GM12872 (cell line): Measurements from ENCODE around the gene CSRNP2.

ENCODE experiments used
- CTCF ChIP-seq: IDR thresholded peaks from 3 replicates; pipeline ENCODE4 v1.5.1; 2011; ENCODE audit warnings: low read depth, mild to moderate bottlenecking, low read length, moderate library complexity; ENCODE audit not compliant: insufficient read depth

CSRNP2 gene

GRCh38 chr12:51017452-51017851 is 65.9 kb downstream of the CSRNP2 start:
- TF ChIP-seq CTCF = no peak

- TF ChIP-seq CTCF = no peak
Observed at GRCh38 chr12:51013441-51013840, 70.0 kb downstream of the CSRNP2 start.

GRCh38 chr12:51012570-51013236 is 70.7 kb downstream of the CSRNP2 start:
- no peak for TF ChIP-seq CTCF

DNA sequence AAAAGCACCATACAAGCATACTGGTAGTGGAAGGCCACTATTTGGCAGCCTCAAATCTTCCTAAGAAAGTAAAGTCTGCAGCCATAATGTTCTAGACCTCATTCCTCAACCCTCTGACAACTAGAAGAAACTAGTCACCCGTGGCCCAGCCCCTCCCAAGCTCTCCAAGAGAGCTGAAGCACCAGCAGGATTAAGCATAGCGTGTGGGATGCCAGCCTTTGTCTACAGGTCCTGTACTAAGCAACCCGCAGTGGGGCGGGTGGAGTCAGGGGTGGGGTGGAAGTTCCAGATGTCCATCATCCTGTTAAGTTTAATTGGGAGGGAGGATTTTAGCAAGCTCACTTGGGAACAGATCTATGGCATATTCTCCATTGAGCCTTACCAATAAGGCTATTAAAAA is 71.4 kb downstream of the CSRNP2 start:
- no peak for TF ChIP-seq CTCF
